Cardiac muscle cell (in vitro differentiated cells and primary cell): ENCODE data around the gene ALDH1B1. TPM values are rescaled to one million over a fixed set of nuclear protein-coding genes. Genes with fewer than 3 reads are reported as not detected.

ENCODE experiments used
- DNase-seq, 2 donors: peaks; one replicate each; pipeline versions ENCODE4 v3.0.0 to v3.0.0-alpha.2; 2010 to 2017; ENCODE audit warnings: low read depth in 1 of 2, low spot score in 1 of 2
- H3K27ac ChIP-seq: fragments of 200-600 bp; sonication (generic); 2 replicates; pipeline ENCODE4 v1.5.1; 2016
- H3K27me3 ChIP-seq: fragments of 200-600 bp; sonication (generic); 2 replicates; pipeline ENCODE4 v1.6.0; 2016; ENCODE audit warnings: control low read depth
- H3K36me3 ChIP-seq: fragments of 200-600 bp; sonication (generic); 2 replicates; pipeline ENCODE4 v1.5.1; 2016; ENCODE audit warnings: control low read depth
- H3K4me1 ChIP-seq: fragments of 200-600 bp; sonication (generic); 2 replicates; pipeline ENCODE4 v1.8.1; 2017; ENCODE audit warnings: low read depth, mild to moderate bottlenecking, mixed run types
- H3K4me3 ChIP-seq: fragments of 200-600 bp; sonication (generic); 2 replicates; pipeline ENCODE4 v1.5.1; 2016; ENCODE audit warnings: mild to moderate bottlenecking
- H3K9me3 ChIP-seq: fragments of 200-600 bp; sonication (generic); 2 replicates; pipeline ENCODE4 v1.5.1; 2017; ENCODE audit warnings: low read depth, mild to moderate bottlenecking, control low read depth
- polyA plus RNA-seq: library from polyadenylated mRNA; unstranded; fragments of >200 nt; fragmentation: Nextera tagmentation; extraction: Ambion mirVana; gene quantifications from 2 replicates; pipeline ENCODE4 v1.2.1, GENCODE V29; 2016
- total RNA-seq: library from RNA; depleted of rRNA; stranded (reverse); fragments of >200 nt; gene quantifications from 2 replicates; pipeline ENCODE4 v1.2.3, GENCODE V29; 2016
- TF ChIP-seq, protein P1 (sequence below): IDR thresholded peaks from 2 replicates; pipeline ENCODE4 v1.5.1; 2012; ENCODE audit warnings: low read depth, mild to moderate bottlenecking, low read length

ALDH1B1 gene
- total and polyA plus RNA-seq, 2 experiments from 2014 or later, result 31.7 to 34.7 TPM

GRCh38 chr9:38386319-38386895, 6.1 kb upstream of the ALDH1B1 start:
- no peak for DNase-seq

DNA sequence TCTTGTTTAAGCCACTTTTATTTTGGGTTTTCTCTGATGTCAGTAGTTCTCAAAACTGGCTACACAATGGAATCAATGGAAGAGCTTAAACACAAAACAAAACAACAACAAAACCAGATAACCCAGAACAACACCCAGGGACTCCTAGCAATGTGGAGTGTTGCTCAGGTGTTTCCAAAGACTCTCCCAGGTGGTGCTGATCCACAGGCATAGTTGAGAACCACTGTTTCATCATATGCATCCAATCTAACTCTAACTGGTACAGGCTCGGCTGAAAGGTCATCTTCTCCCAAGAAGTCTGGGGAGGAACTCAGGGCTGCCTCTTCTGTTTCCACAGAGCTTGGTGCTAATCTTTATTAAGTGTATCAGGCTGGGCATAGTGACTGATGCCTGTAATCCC, 5.4 kb upstream of the ALDH1B1 start:
- peaks cover 14% of the 10 kb centered on the region for H3K4me1 ChIP-seq
- no peak for DNase-seq
- H3K27me3 ChIP-seq, result no peaks in the 10 kb centered on the region
- no peak overlapping the region for H3K27ac ChIP-seq
- H3K9me3 ChIP-seq, result no peaks in the 10 kb centered on the region
- H3K4me3 ChIP-seq, result no peak overlapping the region
- no peaks in the 10 kb centered on the region for H3K36me3 ChIP-seq
- TF ChIP-seq, protein P1, sequence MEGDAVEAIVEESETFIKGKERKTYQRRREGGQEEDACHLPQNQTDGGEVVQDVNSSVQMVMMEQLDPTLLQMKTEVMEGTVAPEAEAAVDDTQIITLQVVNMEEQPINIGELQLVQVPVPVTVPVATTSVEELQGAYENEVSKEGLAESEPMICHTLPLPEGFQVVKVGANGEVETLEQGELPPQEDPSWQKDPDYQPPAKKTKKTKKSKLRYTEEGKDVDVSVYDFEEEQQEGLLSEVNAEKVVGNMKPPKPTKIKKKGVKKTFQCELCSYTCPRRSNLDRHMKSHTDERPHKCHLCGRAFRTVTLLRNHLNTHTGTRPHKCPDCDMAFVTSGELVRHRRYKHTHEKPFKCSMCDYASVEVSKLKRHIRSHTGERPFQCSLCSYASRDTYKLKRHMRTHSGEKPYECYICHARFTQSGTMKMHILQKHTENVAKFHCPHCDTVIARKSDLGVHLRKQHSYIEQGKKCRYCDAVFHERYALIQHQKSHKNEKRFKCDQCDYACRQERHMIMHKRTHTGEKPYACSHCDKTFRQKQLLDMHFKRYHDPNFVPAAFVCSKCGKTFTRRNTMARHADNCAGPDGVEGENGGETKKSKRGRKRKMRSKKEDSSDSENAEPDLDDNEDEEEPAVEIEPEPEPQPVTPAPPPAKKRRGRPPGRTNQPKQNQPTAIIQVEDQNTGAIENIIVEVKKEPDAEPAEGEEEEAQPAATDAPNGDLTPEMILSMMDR, result no peak

More at GRCh38 chr9:38386319-38386895, 6.1 kb upstream of the ALDH1B1 start:
- no peaks in the 10 kb centered on the region for H3K36me3 ChIP-seq
- no peak overlapping the region for H3K27ac ChIP-seq
- no peak overlapping the region for H3K4me3 ChIP-seq
- TF ChIP-seq, protein P1, result no peak
- no peaks in the 10 kb centered on the region for H3K27me3 ChIP-seq
- peaks cover 16% of the 10 kb centered on the region for H3K4me1 ChIP-seq
- no peaks in the 10 kb centered on the region for H3K9me3 ChIP-seq

DNA sequence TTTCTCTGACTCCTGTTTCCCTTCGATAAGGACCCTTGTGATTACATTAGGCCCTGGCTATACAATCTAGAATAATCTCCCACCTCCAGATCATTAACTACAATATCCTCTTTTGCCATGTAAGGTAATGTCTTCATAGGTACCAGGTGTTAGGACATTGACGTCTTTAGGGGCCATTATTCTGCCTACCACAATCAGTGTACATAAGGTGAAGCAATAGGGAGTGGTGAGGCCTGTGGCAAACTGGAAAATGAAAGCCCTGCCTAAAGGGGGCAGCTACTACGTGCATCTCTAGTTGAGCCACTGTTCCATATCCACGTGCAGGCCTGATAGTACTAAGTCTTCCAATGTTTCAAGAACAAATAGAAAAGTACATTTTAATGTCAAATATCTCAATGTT, 4.8 kb upstream of the ALDH1B1 start:
- Histone ChIP-seq H3K4me3 (no peak overlapping the region), H3K27me3 (no peaks in the 10 kb centered on the region), H3K4me1 (peaks cover 14% of the 10 kb centered on the region), H3K9me3 (no peaks in the 10 kb centered on the region), H3K27ac (no peak overlapping the region), H3K36me3 (no peaks in the 10 kb centered on the region)
- DNase-seq, result no peak
- TF ChIP-seq, protein P1, result no peak

DNA sequence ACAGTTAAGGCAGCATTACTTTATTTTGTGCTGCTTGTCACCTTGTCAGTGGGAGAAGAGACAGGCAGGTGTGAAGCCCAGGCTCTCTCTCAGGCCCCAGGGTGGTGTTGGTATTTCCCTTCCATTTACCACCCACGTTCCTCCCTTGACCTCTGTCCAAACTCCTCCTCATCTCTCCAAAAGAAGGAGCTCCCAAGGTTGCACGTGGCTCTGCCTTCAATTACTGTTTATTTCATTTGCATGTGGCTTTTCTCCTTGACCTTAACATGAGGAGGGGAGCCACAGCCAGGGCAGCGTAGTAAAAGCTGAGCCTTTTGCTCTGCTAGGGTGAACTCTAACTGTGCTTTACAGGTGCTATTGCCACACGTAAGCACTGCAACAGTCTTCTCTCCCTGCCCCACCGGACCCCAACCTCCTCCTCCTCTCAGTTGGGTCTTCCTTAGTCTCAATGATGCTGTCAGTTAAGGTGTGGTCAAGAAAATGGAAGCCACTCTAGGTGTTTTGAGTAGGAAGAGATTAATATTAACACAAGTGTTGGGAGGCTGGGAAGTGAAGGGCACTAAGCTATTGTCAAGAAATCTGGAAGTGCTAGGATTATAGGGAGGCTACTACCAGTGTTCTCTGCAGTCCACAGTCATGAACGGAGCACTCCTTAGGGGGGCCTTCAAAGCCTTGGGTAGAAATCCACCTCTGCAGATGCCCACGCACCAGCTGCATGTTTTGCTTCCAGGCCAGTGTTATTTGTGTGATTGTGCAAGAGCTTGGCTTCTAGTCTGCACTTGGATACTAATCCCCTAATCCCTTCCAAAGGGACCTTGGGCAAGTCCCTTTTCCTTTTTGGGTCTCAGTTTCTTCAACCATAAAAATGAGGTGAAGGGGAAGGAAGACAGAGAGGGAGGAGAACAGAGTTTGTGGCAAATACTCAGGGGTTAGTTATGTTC, 3.9 kb upstream of the ALDH1B1 start:
- Histone ChIP-seq H3K4me3 (no peak overlapping the region), H3K4me1 (peaks cover 20% of the 10 kb centered on the region), H3K27me3 (no peaks in the 10 kb centered on the region), H3K9me3 (no peaks in the 10 kb centered on the region), H3K27ac (no peak overlapping the region), H3K36me3 (no peaks in the 10 kb centered on the region)
- TF ChIP-seq, protein P1, result no peak
- peak in 1 of 2 donors; percentile 60 for DNase-seq

DNA sequence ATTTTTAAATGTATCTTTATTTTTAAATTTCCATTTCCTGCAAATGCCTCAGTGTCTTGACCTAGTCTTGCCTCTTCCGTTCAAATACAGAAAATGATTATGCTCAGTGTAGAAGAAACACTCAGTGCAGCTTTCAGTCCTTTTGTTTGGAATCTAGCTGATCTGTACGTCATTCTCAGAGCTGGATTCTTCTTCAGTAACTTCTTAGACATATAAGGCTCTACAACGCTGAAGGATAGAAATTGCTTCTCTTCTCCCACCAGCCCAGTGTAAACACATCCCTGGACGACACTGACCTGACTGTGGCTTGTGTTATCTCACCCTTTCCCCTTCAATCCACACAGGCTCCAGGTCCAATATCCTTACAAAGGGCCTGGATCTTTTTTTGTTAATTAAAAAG, 3.2 kb upstream of the ALDH1B1 start:
- no peaks in the 10 kb centered on the region for H3K36me3 ChIP-seq
- H3K9me3 ChIP-seq, result no peaks in the 10 kb centered on the region
- peaks cover 21% of the 10 kb centered on the region for H3K4me1 ChIP-seq
- TF ChIP-seq, protein P1, result no peak
- no peak overlapping the region for H3K27ac ChIP-seq
- no peaks in the 10 kb centered on the region for H3K27me3 ChIP-seq
- DNase-seq, result peak in 1 of 2 donors; percentile 35
- no peak overlapping the region for H3K4me3 ChIP-seq
